HG03159 (cell line): ENCODE measurements around the gene KRT26.

Experiments used
- ATAC-seq: cut with Tn5 transposase; IDR thresholded peaks from one replicate; pipeline ENCODE4 v1.9.1; 2021; ENCODE audit warnings: mild to moderate bottlenecking, moderate library complexity; ENCODE audit not compliant: unreplicated experiment

KRT26 gene

GRCh38 chr17:40734018-40734417 lies 38.0 kb downstream of the KRT26 start:
- ATAC-seq: no peak

GRCh38 chr17:40730970-40731369 lies 41.0 kb downstream of the KRT26 start:
- ATAC-seq: no peak

- ATAC-seq: no peak
Measured at GRCh38 chr17:40727447-40728231, 44.4 kb downstream of the KRT26 start.

GRCh38 chr17:40726919-40727318 lies 45.1 kb downstream of the KRT26 start:
- no peak for ATAC-seq

- no peak for ATAC-seq
Measured at GRCh38 chr17:40724656-40725055, 47.3 kb downstream of the KRT26 start.

GRCh38 chr17:40722241-40722640 lies 49.8 kb downstream of the KRT26 start:
- ATAC-seq: no peak

GRCh38 chr17:40720899-40721298 lies 51.1 kb downstream of the KRT26 start:
- ATAC-seq: no peak

- no peak for ATAC-seq
Measured at GRCh38 chr17:40718930-40719329, 53.1 kb downstream of the KRT26 start.

GRCh38 chr17:40717776-40718175 lies 54.2 kb downstream of the KRT26 start:
- ATAC-seq: no peak
